ENCODE measurements around the gene ANKRD17. TPM values are rescaled to one million over a fixed set of nuclear protein-coding genes. Genes with fewer than 3 reads are reported as not detected.
A peak's percentile ranks its signal among the peaks of the same experiment; 100 is the strongest.
"Not testable (repeated sequence)": the region's sequence is repeated elsewhere in the genome, so short reads cannot be mapped to it uniquely, and the experiment has no call there.

The ANKRD17 gene
- total RNA-seq, 2 experiments from 2014 or later: 58.4 to 63.7 TPM

GRCh38 chr4:73259571-73260090, 1.0 kb upstream of the ANKRD17 start:
- ChIA-PET CTCF (interaction anchor here (0.8 to 1.5 kb wide), 4 partner anchors 22 to 192 kb away, joined by 3 to 6 read pairs (median 3); no protein-coding TSS in a partner anchor), POLR2A (interaction anchor here (0.6 kb wide), 1 partner anchor 349 kb away, joined by 3 read pairs; no protein-coding TSS in a partner anchor)
- DNase-seq (no peak), ATAC-seq (peak; percentile 13)
- Mint-ChIP-seq H3K4me3 (peak overlapping the region; percentile 99), H3K9me3 (ENCODE audit: low read depth) (no peaks in the 10 kb centered on the region), H3K36me3 (ENCODE audit: low read depth) (peaks cover 19% of the 10 kb centered on the region), H3K27ac (peak overlapping the region; percentile 97), H3K4me1 (peaks cover 37% of the 10 kb centered on the region), H3K27me3 (no peaks in the 10 kb centered on the region)
- intact Hi-C loops (cut with DNase I, micrococcal nuclease): loop anchor here (1.0 to 10.0 kb wide), 9 partner anchors 36 to 899 kb away; partner anchors contain the start of genes COX18 (in 1 of the 2) and MTHFD2L (in 1 of the 2)

- no peaks in the 10 kb centered on the region for H3K9me3 Mint-ChIP-seq (ENCODE audit: low read depth)
- ChIA-PET POLR2A (interaction anchor here (0.7 to 1.9 kb wide), 2 partner anchors 189 to 190 kb away, joined by 3 to 8 read pairs; partner anchors contain the start of gene COX18), CTCF (interaction anchor here (0.7 to 1.5 kb wide), 4 partner anchors 23 to 933 kb away, joined by 3 to 6 read pairs (median 4); no protein-coding TSS in a partner anchor)
- ATAC-seq (peak; percentile 16), DNase-seq (no peak)
- H3K4me1 Mint-ChIP-seq: peaks cover 48% of the 10 kb centered on the region
- no peaks in the 10 kb centered on the region for H3K27me3 Mint-ChIP-seq
- peaks cover 27% of the 10 kb centered on the region for H3K36me3 Mint-ChIP-seq (ENCODE audit: low read depth)
- peak overlapping the region; percentile 99 for H3K4me3 Mint-ChIP-seq
- intact Hi-C loops (cut with DNase I, micrococcal nuclease): loop anchor here (1.0 to 10.0 kb wide), 8 partner anchors 36 to 900 kb away; partner anchors contain the start of genes COX18 (in 1 of the 2) and MTHFD2L (in 1 of the 2)
- H3K27ac Mint-ChIP-seq: peak overlapping the region; percentile 97
Observed at GRCh38 chr4:73258436-73258685, 237 bp downstream of the ANKRD17 start.

DNA sequence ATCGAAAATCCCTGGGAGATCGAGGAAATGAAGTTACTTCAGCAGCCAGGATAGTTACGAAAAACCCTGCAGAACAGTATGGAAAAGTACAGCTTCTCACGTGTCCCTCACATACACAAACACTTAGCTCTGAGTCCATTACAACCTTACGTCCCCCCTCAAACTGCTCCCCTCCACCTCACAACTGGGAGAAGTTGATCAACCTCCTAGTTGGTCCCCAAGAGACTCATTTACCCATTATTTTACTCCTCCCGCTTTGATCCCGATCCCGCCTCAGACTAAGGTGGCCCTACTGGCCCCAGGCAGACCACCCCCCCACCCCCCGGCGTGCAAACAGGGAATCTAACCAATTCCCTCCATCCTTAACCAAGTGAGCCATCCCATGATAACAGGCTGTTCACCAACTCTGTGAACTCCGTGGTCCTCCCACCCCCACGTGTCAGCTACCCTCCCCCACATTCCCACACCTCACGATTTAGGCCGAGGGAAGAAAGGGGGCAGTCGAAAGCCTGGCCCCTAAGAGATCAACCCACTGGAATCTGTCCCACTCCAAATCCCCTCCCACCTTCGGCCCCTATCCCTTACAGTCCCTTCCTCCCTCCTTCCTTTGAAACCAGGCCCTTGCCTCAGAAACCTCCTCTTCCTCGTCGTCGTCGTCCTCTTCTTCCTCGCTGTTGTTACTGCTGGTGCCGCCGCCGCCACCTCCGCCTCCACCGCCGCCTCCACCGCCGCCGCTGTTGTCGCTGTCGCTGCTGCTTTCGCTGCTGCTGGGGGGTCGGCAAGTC, 755 bp downstream of the ANKRD17 start:
- Mint-ChIP-seq H3K4me1 (peaks cover 53% of the 10 kb centered on the region), H3K9me3 (ENCODE audit: low read depth) (no peaks in the 10 kb centered on the region), H3K36me3 (ENCODE audit: low read depth) (peaks cover 32% of the 10 kb centered on the region), H3K27me3 (no peaks in the 10 kb centered on the region), H3K27ac (peak overlapping the region; percentile 97), H3K4me3 (peak overlapping the region; percentile 99)
- ChIA-PET CTCF (interaction anchor here (0.7 to 1.6 kb wide), 16 partner anchors 8 to 933 kb away, joined by 3 to 7 read pairs (median 4); no protein-coding TSS in a partner anchor), POLR2A (interaction anchor here (0.7 to 1.9 kb wide), 2 partner anchors 188 to 190 kb away, joined by 3 to 8 read pairs; partner anchors contain the start of gene COX18)
- ATAC-seq (peak; percentile 8), DNase-seq (peak; percentile 20)
- intact Hi-C loops (cut with DNase I, micrococcal nuclease): loop anchor here (1.0 to 10.0 kb wide), 9 partner anchors 16 to 901 kb away; partner anchors contain the start of genes COX18 (in 1 of the 2) and MTHFD2L (in 1 of the 2)

- CTCF ChIA-PET: interaction anchor here (0.6 to 1.6 kb wide), 18 partner anchors 8 to 189 kb away, joined by 3 to 7 read pairs (median 4); no protein-coding TSS in a partner anchor
- DNase-seq (peak; percentile 80), ATAC-seq (peak; percentile 37)
- Mint-ChIP-seq H3K9me3 (ENCODE audit: low read depth) (no peaks in the 10 kb centered on the region), H3K27me3 (no peaks in the 10 kb centered on the region), H3K27ac (peak overlapping the region; percentile 97), H3K4me3 (peak overlapping the region; percentile 99), H3K4me1 (peaks cover 55% of the 10 kb centered on the region), H3K36me3 (ENCODE audit: low read depth) (peaks cover 36% of the 10 kb centered on the region)
- intact Hi-C loops (cut with DNase I, micrococcal nuclease): loop anchor here (1.0 to 10.0 kb wide), 6 partner anchors 15 to 555 kb away; no protein-coding TSS in a partner anchor
- POLR2A ChIA-PET: interaction anchor here (1.9 kb wide), 1 partner anchor 189 kb away, joined by 8 read pairs; no protein-coding TSS in a partner anchor
Observed at GRCh38 chr4:73257234-73257633, 1.4 kb downstream of the ANKRD17 start.

- DNase-seq; H3K27me3 Mint-ChIP-seq; ATAC-seq; H3K9me3 Mint-ChIP-seq (ENCODE audit: low read depth): not testable (repeated sequence)
- H3K27ac Mint-ChIP-seq: peak overlapping the region; percentile 42
- peaks cover 46% of the 10 kb centered on the region for H3K36me3 Mint-ChIP-seq (ENCODE audit: low read depth)
- ChIA-PET CTCF (interaction anchor here (1.1 to 1.4 kb wide), 5 partner anchors 33 to 977 kb away, joined by 3 to 6 read pairs (median 4); partner anchors contain the start of gene COX18), POLR2A (interaction anchor here (0.6 to 0.7 kb wide), 2 partner anchors 15 to 184 kb away, joined by 3 to 7 read pairs; no protein-coding TSS in a partner anchor)
- intact Hi-C loops (cut with DNase I, micrococcal nuclease): loop anchor here (5.0 to 10.0 kb wide), 5 partner anchors 91 to 554 kb away; no protein-coding TSS in a partner anchor
- H3K4me1 Mint-ChIP-seq: peaks cover 58% of the 10 kb centered on the region
- peak overlapping the region; percentile 99 for H3K4me3 Mint-ChIP-seq
Observed at GRCh38 chr4:73255847-73256246, 2.8 kb downstream of the ANKRD17 start.

DNA sequence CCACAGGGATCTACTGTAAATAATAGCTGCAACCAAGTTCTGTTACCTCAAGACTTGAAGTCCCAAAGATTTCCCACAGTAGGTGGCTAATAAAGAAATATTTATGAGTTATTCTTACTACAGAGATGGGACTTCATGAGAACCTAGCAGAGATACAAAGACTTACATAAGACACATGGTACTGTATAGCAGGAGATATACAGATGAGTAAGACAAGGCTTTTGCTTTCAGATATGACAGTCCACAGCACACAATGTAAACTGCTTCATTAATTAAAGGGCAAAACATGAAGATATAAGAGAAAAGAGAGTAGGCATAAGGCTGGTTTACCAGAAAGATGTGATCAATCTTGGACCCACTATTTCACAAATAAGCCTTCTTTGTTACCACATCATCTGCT, 6.6 kb downstream of the ANKRD17 start:
- Mint-ChIP-seq H3K27ac (peak overlapping the region; percentile 47), H3K9me3 (ENCODE audit: low read depth) (no peaks in the 10 kb centered on the region), H3K4me1 (peaks cover 68% of the 10 kb centered on the region), H3K4me3 (no peak overlapping the region), H3K27me3 (no peaks in the 10 kb centered on the region), H3K36me3 (ENCODE audit: low read depth) (peaks cover 56% of the 10 kb centered on the region)
- ATAC-seq (peak; percentile 71), DNase-seq (no peak)
- ChIA-PET POLR2A (no interaction called here), CTCF (no interaction called here)
- intact Hi-C loops (cut with DNase I, micrococcal nuclease): loop anchor here in 1 of 2 experiments (10.0 kb wide), 1 partner anchor 87 kb away; no protein-coding TSS in a partner anchor

GRCh38 chr4:73251384-73251783, 7.2 kb downstream of the ANKRD17 start:
- H3K4me1 Mint-ChIP-seq: peaks cover 68% of the 10 kb centered on the region

GRCh38 chr4:73250642-73251041, 8.0 kb downstream of the ANKRD17 start:
- Mint-ChIP-seq H3K27ac (no peak overlapping the region), H3K27me3 (no peaks in the 10 kb centered on the region), H3K4me1 (peaks cover 69% of the 10 kb centered on the region), H3K36me3 (ENCODE audit: low read depth) (peaks cover 47% of the 10 kb centered on the region), H3K9me3 (ENCODE audit: low read depth) (no peaks in the 10 kb centered on the region), H3K4me3 (no peak overlapping the region)
- ChIA-PET POLR2A (no interaction called here), CTCF (no interaction called here)
- intact Hi-C loops (cut with DNase I, micrococcal nuclease): loop anchor here in 1 of 2 experiments (10.0 kb wide), 1 partner anchor 86 kb away; no protein-coding TSS in a partner anchor
- no peak for ATAC-seq
- DNase-seq: no peak

More at GRCh38 chr4:73251384-73251783, 7.2 kb downstream of the ANKRD17 start:
- H3K36me3 Mint-ChIP-seq (ENCODE audit: low read depth): peaks cover 50% of the 10 kb centered on the region
- H3K27me3 Mint-ChIP-seq: no peaks in the 10 kb centered on the region
- DNase-seq: no peak
- no peak for ATAC-seq
- no peaks in the 10 kb centered on the region for H3K9me3 Mint-ChIP-seq (ENCODE audit: low read depth)
- H3K27ac Mint-ChIP-seq: no peak overlapping the region
- POLR2A ChIA-PET: interaction anchor here (0.6 kb wide), 1 partner anchor 422 kb away, joined by 4 read pairs; no protein-coding TSS in a partner anchor
- CTCF ChIA-PET: no interaction called here
- intact Hi-C loops (cut with DNase I, micrococcal nuclease): loop anchor here in 1 of 2 experiments (10.0 kb wide), 1 partner anchor 87 kb away; no protein-coding TSS in a partner anchor
- H3K4me3 Mint-ChIP-seq: no peak overlapping the region

- POLR2A ChIA-PET: interaction anchor here (0.9 kb wide), 1 partner anchor 909 kb away, joined by 3 read pairs; no protein-coding TSS in a partner anchor
- Mint-ChIP-seq H3K27ac (no peak overlapping the region), H3K36me3 (ENCODE audit: low read depth) (peaks cover 49% of the 10 kb centered on the region), H3K4me3 (no peak overlapping the region), H3K4me1 (peaks cover 71% of the 10 kb centered on the region), H3K27me3 (no peaks in the 10 kb centered on the region), H3K9me3 (ENCODE audit: low read depth) (no peaks in the 10 kb centered on the region)
- intact Hi-C loops (cut with DNase I, micrococcal nuclease): no loop called here
- ATAC-seq: no peak
- CTCF ChIA-PET: interaction anchor here (1.7 kb wide), 1 partner anchor 9 kb away, joined by 5 read pairs; no protein-coding TSS in a partner anchor
- DNase-seq: no peak
Observed at GRCh38 chr4:73248821-73249220, 9.8 kb downstream of the ANKRD17 start.

DNA sequence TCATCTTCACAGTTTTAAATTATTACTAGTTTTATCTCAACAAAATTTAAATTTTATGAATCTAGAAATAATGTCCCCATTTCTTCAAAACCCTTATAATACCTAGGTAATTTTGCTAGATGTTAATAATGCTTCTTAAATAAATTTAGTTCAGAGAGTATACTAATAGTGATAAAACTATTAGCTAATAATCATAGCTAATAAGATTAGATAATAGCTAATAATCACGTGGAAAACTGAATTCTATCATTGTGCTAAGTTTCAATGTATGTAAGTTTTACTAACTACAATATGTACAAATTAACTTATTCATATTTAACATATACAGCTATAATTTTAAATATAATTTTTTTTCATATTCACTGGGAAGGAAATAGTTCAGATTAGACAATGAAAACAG, 10.2 kb downstream of the ANKRD17 start:
- Mint-ChIP-seq H3K9me3 (ENCODE audit: low read depth) (no peaks in the 10 kb centered on the region), H3K27ac (no peak overlapping the region), H3K4me1 (peaks cover 68% of the 10 kb centered on the region), H3K4me3 (no peak overlapping the region), H3K27me3 (no peaks in the 10 kb centered on the region), H3K36me3 (ENCODE audit: low read depth) (peaks cover 50% of the 10 kb centered on the region)
- CTCF ChIA-PET: interaction anchor here (0.5 to 1.7 kb wide), 2 partner anchors 9 to 13 kb away, joined by 3 to 5 read pairs; no protein-coding TSS in a partner anchor
- ATAC-seq: no peak
- intact Hi-C loops (cut with DNase I, micrococcal nuclease): no loop called here
- POLR2A ChIA-PET: interaction anchor here (0.6 to 0.9 kb wide), 2 partner anchors 8 to 909 kb away, joined by 3 to 10 read pairs; no protein-coding TSS in a partner anchor
- DNase-seq: no peak

GRCh38 chr4:73247100-73247499, 11.5 kb downstream of the ANKRD17 start:
- Mint-ChIP-seq H3K36me3 (ENCODE audit: low read depth) (peaks cover 44% of the 10 kb centered on the region), H3K27ac (no peak overlapping the region), H3K9me3 (ENCODE audit: low read depth) (no peaks in the 10 kb centered on the region), H3K4me1 (peaks cover 66% of the 10 kb centered on the region), H3K27me3 (no peaks in the 10 kb centered on the region), H3K4me3 (no peak overlapping the region)
- no peak for ATAC-seq
- CTCF ChIA-PET: no interaction called here
- POLR2A ChIA-PET: no interaction called here
- intact Hi-C loops (cut with DNase I, micrococcal nuclease): no loop called here
- no peak for DNase-seq
